GM12874 (cell line): ENCODE results near the gene NR2C2AP.

ENCODE experiments used
- TF ChIP-seq, protein P1 (sequence below): IDR thresholded peaks from 2 replicates; pipeline ENCODE4 v1.5.1; 2011; ENCODE audit warnings: low read depth, mild to moderate bottlenecking, control low read depth, low read length, moderate library complexity; ENCODE audit not compliant: insufficient read depth

The NR2C2AP gene

DNA sequence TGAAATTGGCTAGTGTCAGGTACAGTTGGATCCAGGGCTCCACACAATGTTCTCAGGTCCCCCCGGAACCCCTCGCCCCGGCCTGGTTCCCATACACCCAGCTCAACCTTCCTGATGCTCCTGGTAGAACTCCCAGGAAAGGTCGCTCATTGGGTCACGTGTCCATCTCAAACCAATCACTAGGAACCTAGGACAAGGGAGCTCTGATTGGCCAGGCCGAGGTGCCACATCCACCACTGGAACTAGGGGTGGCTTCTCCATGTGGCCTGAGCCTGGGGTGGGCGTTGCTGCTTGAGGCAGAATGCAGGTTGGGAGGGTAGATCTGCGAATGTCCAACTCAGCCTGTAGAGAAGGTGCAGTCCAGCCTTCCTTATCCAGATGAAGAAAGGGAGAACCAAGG is 26.3 kb downstream of the NR2C2AP start:
- TF ChIP-seq, protein P1, sequence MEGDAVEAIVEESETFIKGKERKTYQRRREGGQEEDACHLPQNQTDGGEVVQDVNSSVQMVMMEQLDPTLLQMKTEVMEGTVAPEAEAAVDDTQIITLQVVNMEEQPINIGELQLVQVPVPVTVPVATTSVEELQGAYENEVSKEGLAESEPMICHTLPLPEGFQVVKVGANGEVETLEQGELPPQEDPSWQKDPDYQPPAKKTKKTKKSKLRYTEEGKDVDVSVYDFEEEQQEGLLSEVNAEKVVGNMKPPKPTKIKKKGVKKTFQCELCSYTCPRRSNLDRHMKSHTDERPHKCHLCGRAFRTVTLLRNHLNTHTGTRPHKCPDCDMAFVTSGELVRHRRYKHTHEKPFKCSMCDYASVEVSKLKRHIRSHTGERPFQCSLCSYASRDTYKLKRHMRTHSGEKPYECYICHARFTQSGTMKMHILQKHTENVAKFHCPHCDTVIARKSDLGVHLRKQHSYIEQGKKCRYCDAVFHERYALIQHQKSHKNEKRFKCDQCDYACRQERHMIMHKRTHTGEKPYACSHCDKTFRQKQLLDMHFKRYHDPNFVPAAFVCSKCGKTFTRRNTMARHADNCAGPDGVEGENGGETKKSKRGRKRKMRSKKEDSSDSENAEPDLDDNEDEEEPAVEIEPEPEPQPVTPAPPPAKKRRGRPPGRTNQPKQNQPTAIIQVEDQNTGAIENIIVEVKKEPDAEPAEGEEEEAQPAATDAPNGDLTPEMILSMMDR: no peak

DNA sequence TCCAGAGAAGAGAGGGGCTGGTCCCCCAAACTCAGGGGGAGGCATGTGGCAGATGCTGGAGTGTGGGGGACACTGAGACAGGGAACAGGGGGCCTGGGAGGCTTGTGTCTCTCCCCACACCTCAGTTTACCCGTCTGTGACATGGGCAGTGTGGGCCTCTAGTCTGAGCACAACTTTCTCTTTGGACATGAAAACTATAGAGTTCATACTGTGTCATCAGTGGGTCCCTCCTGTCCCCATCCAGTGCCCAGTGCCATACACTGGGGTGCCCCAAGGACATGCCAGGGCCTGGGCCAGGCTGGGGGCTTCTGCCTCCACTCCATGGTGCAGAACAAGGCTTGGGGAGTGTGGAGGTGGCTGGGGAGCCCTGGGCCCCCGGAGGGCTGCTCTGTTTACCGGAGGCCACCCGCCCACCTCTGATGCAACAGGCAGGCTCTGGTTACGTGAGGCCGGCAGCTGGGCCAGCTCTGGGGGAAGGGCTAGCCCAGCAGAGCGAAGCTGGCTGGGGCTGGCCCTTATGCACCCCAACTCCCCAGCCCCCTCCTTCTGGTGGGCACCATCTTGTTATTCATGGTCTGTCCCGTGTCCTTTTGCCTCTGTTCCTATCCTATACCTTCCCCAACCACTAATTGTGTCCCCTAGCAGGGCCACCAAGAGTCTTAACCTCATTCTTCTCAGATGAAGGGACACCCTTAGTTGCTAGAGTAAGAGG is 31.2 kb downstream of the NR2C2AP start:
- TF ChIP-seq, protein P1: no peak

DNA sequence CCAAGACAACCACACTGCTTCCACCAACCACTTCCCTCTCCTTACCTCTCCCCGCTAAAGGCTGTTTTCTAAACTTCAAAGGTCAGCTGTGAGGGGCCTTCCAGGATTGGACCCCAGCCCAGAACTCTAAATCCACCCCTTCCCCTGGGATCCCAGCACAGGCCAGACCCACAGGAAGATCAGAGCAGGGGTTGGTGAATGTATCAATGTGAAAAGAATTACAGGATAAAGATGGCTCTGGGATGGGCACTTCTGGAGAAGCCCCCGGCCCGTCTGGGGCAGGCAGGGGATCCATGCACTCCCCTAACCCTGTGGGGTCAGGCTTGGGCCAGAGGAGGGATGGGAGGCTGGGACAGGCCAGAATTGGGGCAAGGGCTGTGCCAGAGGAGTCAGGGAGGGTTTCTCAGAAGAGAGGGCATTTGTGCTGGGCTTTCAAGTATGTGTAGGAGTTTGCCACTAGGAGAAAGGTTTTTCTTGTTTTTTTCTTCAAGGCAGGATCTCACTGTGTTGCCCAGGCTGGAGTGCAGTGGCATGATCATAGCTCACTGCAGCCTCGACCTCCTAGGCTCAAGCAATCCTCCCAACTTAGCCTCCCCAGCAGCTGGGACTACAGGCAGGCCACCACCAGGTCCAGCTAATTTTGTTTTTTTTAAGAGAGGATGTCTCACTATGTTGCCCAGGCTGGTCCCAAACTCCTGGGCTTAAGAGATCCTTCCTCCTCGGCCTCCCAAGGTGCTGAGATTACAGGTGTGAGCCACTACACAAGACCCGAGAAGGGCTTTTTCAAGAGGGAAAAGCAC is 32.1 kb downstream of the NR2C2AP start:
- TF ChIP-seq, protein P1: no peak

DNA sequence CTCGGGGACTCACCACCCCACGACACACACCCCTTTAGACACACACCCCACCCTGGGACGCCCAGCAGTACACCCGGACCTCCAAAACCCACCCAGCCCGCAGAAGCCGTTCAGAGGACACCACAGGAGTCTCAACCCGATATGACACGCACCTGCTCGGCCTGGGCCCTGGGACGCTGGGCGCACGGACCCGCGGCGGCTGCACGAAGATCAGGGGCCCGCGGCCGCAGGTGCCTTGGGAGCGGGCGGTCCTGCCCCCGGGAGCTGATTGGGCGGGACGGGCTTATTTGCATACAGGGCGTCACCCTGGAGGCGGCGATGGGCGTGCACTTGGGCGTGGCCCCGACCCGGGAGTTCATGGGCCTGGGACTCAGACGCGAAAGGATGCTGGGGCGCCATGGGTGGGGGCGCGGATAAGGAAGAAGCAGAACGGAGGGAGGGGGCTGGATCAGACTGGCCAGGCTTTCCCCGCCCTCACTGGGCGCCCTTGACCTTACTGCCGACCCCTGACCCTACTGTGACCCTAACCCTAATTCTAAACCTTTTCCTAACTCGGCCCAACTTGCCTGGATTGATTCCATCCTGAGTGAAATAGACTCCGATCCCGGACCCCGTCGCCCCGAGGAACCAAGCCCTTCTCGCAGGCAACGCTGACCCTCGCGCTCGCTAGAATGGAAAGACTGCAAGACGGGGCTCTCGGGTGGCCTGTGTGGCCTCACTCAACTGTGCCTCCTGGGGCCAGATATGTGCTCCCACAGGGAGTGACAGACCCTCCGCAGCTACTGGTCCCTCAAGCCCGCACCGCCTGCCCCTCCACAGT is 33.0 kb downstream of the NR2C2AP start, which contains the start of gene MEF2B:
TSS of gene MEF2B (minus strand) at position 211 of the 820 bp plus-strand sequence. CDS start 19,528 bp downstream, outside the sequence.
- TF ChIP-seq, protein P1: no peak

DNA sequence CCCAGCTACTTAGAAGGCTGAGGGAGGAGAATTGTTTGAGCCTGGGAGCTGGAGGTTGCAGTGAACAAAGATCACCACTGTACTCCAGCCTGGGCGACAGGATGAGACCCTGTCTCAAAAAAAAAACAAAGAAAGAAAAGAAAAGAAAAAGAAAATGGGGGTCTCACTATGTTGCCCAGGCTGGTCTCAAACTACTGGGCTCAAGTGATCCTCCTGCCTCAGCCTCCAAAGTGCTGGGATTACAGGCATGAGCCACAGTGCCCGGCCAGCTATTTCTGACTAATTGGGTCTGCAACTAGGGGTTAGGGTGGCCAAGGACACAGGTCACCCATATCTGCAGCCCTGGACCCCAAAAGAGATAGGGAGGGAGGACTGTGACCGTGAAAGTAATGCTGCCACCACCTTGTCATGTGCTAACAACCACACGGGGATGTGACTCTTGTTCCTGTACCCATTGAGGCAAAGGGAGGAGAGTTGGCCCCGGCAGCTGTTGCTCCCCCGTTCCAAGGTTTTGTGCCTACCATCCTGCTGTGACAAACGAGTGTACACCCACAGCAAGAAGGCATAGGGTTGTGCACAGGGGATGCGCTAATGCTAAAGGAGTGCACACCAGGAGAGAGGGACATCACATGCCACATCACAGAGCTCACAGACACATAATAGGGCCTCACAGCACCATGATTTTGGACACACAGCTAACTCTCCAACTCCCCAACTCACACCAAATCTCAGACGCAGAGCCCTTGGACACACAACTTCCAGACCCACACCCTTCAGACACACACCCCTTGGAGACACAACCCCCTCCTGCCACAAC is 33.8 kb downstream of the NR2C2AP start:
- TF ChIP-seq, protein P1: no peak

DNA sequence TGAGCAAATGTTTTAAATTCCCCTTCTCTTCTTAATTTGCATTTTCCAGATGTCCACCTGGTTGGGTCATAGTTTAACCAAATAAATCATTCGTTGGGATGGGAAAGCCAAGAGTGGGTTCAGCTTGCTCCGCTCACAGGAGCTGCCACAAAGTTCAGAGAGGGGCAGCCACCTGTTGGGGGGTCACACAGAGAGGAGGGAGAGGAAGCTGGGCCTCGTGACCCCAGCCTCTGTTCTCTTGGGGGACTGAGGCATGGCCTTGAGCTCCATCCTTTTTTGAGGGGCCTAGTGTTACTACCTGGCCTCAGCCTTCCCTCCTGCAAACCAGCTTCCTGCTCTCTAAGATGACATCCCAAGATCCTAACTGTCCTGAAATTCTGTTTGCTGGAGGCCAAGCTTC is 35.6 kb downstream of the NR2C2AP start:
- TF ChIP-seq, protein P1: no peak
